ENCODE data around the gene HPDL.
A peak's percentile ranks its signal among the peaks of the same experiment; 100 is the strongest.

The HPDL gene

DNA sequence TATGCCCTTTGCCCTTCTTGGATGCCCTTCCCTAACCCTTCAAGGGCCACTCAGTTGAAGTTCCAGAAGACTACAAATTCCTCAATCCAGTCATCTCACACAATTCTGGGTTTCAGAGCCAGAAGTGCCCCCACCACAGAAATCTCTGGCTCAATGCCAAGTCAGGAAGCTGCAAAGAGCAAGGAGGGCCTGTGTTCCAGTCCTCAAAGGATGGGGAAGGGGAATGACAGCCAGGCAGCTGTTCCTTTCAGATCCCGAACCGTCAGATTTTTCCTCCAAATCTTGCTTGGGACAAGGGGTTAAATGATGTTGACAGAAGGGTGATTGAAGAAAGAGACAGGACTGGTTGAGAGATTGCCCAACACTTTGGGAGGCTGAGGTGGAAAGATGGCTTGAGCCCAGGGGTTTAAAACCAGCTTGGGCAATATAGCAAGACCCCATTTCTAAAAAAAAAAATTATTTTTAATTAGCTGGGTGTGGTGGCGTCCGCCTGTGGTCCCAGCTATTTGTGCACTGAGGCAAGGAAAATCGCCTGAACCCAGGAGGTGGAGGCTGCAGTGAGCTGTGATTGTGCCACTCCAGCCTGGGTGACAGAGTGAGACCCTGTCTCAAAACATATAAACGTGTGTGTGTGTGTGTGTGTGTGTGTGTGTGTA is 716 bp upstream of the HPDL start:
- DNase-seq: peak; percentile 1

DNA sequence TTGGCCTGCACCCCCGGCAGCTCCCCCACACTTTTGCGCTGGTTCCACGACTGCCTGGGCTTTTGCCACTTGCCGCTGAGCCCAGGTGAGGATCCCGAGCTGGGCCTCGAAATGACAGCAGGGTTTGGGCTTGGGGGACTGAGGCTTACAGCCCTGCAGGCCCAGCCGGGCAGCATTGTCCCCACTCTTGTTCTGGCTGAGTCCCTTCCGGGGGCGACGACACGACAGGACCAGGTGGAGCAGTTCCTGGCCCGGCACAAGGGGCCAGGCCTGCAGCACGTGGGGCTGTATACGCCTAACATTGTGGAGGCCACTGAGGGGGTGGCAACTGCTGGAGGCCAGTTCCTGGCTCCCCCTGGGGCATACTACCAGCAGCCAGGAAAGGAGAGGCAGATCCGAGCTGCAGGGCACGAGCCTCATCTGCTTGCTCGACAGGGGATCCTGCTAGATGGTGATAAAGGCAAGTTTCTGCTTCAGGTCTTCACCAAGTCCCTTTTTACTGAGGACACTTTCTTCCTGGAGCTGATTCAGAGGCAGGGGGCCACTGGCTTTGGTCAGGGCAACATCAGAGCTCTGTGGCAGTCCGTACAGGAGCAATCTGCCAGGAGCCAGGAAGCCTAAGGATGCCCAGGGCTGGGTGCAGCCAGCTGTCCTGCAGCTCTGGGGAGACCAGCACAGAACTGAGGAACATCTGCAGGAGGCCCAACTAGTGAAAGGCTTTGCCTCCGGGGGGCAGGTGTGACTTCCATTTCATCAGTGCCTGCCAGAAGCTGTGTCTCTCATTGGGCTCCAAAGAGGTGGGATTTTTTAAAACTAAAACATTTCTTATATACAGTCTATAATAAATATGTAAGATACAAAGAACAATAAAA is 1.2 kb downstream of the HPDL start:
- DNase-seq: peak; percentile 45

DNA sequence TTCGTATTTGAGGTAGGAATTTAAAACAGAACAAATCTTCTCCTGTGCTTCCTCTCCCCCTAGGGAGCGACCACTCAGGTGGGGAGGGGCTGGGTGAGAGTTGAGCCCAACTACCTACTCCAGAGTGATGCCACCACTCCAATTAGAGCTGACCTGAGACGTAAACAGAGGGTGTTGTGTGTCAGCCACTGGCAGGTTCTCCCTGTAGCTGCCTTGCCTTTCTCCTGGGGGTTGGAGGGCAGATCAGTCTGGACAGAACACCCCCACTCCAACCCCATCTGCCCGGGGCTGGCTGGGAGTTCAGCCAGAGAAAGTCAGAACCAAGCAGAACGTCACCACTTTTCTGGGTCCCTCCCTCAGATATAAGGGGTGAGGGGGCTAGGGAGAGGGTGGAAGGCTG is 2.0 kb downstream of the HPDL start:
- DNase-seq: peak; percentile 7

DNA sequence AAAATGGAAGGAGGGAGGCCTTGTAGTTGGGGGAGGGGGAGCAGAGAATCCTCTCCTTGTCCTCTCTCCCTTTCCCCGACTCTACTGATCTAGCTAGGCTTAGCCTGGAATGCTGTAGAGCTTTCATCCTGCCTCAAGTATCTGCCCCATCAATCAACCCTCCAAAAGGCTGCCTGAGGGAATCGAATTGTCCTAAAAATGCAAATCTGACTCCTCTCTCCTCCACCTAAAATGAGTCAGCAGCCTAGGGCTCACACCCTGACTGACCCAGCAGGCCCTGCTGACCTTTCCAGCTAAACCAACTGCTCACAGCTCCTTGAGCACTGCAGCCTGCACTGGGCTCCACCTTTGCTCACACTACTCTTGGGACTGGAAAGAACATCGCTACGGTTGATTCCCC is 2.8 kb downstream of the HPDL start:
- no peak for DNase-seq

DNA sequence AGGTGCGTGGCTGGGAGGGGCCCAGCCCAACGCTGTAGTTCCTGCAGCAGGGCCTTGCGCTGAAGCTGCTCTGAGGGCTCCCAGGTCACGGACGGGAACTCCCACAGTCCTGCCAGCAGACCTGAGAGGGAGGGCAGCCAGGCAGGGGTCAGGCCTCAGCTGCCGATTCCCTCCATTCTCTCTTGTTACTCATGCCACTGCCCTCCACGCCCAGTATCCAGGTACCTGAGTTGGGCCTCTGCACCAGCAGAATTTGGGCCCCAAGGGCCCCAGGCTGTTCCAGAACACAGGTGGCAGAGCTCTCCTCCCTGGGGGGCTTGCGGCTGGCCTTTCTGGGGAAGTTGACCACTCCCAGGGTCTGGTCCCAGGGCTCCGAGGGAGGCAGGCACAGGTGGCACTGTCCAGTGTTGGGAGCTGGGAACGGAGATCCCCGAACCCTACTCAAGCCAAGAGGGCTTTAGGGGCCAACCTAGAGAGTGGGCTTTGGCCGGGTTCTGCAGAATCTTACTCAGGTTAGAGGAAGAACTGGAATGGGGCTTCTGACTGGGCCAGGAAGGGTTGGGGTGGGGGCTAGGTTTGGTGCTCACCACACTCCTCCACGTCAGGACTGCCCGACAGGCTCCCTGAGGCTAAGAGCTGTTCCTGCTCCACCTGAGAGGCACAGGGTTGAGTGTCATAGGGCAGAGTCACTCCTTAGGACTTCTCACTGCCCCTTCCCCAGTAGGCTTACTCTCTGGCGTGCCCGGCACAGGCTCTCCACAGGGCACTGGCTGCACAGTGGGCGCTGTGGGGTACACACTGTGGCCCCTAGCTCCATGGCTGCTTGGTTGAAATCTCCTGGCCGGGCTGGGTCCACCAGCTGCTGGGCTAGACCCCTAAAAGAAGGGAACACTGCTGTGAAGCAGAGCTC is 5.0 kb downstream of the HPDL start:
- no peak for DNase-seq

DNA sequence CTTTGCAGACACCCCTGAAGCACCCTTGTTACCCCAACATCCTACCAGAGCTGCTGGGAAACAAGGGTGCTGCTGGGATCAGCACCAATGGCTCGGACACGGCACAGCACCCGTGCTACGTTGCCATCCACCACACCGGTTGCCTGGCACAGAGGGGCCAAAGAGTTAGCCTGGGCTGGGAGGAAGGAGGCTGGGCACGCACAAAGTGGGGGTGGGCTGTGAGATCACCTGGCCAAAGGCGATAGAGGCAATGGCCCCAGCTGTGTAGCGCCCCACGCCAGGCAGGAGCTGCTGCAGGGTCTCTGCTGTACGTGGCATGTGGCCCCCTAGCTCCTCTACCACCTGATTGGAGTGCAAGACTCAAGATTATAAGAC is 5.6 kb downstream of the HPDL start:
- DNase-seq: no peak

DNA sequence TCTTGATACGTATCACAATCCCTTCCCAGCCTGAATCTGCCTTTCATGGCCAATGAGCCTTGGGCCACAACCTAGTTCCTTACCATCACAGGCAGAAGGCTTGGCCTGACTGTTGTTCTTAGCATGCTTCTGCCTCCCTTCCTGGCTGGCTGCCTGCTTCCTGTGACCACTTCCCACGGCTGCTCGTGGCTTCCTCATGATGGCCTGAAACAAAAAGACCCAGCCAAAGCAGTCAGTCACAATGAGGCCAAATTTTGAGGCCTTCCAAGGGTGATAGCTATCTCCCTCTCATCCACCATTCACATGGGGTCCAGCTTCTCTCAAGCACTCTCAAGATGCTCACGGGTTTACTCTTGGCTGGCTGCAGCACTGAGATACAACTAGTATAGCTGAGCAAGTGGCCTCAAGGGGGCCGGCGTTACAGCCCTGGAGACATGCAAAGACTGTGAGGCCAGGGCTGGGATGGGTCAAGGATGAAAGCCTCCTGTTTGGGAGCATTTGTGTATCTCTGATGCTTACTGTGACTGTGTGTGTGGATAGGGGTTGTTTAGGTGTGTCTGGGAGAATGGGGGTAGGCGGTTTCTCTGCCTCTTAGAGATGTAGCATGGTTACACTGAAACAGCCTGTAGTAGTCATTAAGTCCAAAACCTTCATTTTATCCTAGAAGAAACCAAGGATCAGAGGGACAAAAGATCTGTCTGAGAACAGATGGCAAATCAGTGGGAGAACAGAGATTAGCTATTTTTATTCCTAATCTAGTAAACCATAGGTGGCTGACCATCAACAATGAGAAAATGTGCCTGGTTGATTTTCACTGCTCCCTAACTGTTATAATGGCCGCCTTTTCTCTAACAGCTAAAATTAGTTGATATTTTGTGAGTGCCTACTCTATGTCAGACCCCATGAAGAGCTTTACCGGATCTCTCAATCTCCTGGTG is 7.9 kb downstream of the HPDL start:
- no peak for DNase-seq

DNA sequence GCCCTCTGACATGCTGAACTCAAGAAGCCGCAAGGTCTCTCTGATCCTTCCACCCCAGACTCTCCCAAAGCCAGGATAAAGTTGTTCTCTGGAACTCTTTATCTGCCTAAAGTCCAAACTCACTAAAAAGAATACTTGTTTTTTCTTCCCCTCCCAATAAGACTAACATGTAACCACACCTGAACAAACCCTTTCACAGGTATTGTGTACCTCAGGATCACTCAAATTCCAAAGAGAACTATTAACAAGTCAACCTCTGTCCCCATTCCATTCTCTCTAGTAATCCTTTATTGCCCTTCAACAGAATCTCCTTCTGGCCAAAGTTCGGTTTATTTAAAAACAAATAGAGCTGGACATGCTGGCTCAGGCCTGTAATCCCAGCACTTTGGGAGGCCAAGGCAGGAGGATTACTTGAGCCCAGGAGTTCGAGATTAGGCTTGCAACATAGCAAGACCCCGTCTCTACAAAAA is 9.2 kb downstream of the HPDL start:
- DNase-seq: no peak

DNA sequence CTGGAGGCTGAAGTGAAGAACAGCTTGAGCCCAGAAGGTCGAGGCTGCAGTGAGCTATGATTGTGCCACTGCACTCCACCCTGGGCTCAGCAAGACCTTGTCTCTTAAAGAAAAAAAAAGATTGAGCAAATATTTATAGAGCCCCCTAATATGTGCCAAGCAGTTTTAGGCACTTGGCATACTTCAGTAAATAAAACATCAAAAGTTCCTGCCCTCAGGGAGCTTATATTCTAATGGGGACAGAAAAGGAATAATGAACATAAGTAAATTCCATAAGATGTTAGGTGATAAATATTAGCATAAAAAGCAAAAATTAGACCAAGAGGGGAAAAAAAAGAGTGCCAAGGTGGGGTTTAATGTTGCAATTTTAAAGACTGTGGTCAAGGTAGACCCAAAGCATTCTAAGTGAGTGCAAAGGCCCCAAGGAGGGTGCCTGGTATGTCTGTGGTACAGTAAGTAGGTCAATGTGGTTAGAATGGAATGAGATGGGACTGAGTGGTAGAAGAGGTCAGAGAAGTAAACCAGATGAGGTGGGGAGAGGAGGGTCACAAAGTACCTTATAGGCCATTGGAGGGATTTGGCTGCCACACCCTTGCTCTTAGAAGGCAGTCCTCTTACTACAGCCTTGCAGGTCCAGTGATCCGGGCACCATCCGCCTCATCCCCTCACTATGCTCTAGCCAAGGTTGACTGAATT is 11.1 kb downstream of the HPDL start:
- DNase-seq: no peak

DNA sequence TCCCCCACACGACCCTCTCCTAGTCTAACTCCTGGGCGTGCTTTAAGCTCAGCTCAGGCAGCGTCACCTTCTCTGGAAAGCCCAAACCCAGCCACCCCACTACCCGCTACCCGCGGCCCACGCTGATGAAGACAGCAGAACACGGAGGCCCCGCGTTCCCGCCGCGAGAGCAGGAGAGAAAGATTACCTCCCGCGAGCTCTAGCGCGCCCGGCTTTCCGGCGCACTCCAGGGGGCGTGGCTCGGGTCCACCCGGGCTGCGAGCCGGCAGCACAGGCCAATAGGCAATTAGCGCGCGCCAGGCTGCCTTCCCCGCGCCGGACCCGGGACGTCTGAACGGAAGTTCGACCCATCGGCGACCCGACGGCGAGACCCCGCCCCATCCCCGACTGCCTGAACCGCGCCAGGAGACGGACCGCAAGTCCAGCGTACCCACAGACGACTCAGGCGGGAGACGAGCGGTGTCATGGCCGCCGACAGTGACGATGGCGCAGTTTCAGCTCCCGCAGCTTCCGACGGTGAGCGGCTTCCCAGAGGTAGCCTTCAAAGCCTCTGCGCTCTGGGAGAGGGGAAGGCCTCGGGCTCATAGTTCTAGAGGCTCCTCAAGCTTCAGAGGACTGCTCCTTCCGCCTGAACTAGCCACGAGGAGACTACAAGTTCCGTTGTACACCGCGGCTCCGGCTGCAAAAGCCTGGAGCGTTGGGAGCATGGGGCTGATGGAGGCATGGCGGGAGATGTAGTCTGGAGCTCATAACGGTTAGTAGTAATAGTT is 13.3 kb downstream of the HPDL start, which contains the start of the genes MUTYH and TOE1:
Gene MUTYH, minus strand, starts transcription at position 652 of the 770 bp plus-strand sequence. CDS start 5,935 bp downstream, outside the sequence.
Gene TOE1, plus strand, starts transcription at position 382 of the 770 bp plus-strand sequence. Its CDS starts 83 bp downstream, at position 465.
- peak; percentile 87 for DNase-seq

DNA sequence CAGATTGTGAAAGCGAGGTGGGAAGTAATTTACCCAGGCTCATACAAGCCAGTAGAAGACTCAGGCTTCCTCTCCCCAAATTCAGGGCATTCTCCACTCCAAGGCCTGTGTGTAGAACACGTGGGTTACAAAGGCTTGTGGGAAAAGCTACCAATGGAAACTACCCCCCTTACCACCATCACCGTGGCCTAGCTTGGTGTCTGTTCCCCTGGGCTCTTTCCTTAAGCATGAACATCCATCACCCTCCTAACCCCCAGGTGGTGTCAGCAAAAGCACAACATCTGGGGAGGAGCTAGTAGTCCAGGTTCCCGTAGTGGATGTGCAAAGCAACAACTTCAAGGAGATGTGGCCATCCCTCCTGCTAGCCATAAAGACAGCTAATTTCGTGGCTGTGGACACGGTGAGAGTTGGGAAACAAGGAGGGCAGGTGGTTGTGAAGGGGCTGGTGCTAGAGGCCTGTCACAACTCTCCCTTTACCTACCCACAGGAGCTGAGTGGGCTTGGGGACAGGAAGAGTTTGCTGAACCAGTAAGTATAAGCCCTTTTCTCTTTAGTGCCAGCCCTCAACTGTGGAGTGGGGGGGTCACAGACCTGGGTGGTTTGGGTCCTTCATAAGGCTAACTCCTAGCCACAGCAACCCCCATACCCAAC is 14.2 kb downstream of the HPDL start:
- DNase-seq: no peak

DNA sequence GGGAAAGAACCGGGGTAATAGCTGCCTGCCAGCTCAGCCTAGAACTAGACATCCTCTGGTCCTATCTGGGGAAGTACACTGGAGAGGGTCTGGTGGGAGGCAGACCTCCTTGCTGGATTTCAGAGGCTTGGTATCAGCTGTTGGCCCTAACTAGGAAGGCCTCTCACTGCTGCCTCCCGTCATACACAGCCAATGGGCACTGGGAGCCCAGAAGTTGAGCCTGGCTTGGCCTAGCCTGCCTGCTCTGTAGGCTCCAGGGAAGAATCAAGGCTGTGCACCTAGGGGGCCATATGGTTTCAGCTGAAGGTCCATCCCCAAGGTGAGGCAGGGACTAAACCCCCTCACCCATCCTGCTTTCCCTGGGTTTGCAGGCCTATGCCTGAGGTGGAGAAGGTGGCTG is 17.8 kb downstream of the HPDL start:
- no peak for DNase-seq

DNA sequence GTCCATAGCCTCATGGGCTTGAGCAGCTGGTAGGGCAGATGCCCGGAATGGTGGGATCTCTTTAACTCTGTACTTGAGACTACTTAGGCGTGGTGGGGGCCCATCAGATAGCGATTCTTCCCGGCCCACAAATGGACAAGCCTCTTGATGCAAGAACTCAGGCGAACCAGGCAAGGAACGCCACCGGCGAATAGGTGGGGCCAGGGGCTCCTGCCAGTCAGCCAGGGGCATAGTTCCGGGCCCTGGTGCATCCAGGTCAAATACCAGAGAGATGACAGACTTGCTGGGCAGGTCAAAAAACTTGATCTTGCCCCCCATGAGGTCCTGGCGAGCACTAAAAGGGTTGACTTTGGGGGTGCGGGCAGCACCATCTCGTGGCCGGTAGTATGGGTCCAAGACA is 18.3 kb downstream of the HPDL start:
- DNase-seq: no peak

DNA sequence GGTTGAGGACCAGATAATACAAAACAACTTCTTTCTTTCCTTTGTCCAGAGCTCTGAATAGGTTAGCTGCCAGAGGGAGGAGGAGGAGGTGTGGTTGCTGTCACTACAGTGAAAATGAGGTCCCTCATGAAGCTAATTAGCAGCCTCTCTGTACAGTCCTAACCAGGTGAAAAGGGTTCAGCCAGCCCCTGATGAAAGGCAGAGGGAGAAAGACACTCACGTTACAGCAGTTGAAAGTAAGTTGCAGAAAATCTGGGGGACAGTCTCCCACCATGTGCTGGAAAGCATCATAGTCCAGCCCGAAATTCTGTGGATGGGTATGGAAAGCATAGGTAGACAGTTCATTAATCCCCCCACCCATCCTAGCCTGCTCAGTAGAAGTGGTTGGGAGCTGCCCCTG is 19.8 kb downstream of the HPDL start:
- no peak for DNase-seq

DNA sequence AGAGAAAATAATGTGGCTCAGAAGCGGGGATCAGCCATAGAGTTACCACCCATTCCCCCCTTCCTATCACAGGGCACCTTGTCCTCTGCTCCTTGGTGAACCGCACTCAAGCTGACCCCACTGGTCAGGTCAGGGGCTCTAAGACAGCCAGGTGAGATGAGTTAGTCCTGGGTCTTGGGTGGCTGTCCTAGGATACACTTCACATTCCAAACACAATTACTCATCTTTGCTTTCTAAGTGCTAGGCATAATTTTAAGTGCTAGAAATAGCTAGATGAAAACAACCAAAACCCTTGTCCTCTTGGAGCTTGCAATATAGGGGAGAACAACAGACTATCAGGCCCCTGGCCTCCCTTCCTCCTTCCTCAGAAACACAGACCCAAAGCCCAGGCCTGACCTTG is 21.3 kb downstream of the HPDL start:
- DNase-seq: no peak

DNA sequence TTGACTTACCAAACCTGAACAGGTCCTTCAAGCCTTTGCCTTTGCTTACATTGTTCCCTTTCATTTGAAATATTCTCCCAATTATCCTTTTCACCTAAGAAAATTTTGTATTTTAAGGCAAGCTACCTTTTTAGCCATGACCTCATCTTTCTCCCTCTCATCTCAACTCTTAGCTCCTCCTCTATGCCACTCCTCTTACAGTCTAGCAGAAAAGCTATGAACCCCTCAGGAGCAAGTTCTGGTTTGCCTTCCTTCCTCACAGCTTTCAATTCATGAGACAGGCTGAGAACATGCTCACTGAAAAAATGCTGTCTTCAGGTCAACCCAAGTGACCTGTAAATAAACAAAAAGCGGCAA is 21.9 kb downstream of the HPDL start:
- DNase-seq: no peak

DNA sequence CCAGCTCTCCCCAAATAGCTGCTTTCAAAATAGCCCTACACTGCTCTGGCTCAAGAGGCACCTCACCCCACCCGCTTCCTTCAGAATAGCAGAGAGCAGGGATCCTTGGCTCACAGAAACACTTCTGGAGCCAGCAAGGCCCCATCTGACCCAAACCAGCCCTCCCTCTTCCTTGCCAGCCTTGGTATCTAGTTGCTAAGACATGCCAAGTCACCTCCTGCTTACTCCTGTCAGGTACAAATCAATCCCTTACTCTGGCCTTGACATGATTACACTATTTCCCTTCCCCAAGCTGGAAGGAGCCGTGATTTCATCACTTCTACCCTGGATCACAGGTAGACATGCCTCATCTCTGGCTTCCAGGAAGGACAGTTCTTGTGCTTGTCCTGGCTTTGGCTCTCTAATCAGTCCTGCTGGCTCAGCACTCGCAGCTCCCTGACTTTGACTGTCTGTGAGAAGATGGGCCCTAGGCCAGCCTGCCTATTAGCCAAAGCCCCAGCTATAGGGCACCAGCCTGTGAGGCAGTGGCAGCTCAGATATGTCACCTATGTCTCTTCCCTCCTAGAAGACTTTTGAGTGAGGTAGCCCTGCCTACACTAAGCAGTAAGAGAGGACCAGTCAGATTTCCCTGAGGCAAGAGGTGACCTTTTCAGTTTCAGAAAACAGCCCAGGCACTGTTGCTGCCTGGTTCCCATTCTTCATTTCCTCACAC is 22.4 kb downstream of the HPDL start:
- DNase-seq: no peak

DNA sequence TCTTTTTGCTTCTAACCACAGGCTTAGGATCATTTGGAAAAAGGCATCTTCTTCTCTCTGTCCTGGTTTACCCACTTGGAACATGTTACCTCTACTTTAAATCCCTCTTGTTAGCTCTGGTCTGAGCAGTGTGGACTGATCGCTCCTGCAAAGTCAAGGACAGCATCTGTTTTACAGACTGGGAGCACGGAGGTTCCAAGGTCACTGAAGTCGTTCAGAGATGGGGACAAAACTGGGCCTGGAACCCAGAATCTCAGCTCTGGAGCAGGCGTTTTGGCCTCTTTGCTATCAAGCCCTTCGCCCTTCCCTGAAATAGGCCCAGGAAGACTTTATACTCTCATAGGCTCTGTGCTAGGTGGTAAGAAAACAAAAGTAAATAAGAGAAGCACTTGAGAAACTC is 24.8 kb downstream of the HPDL start:
- no peak for DNase-seq

DNA sequence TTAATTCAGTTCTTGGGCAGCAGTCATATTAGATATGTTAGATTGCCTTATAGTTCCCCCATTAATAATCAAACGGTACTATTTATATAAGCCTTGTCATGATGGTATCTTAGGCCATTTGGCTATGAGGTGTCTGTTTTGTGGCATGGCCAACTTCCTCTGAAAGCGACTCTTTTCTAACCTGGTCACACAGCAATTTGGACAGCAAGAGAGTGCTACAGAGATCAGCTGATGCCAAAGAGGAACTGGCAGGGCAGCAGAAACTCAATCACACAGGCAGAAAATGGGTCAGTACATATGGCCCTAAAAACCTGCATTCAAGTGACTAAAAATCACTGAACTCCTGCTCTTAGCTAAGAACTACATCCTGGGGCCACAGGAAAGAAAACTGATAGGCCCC is 27.0 kb downstream of the HPDL start:
- DNase-seq: no peak

Data from NCI-H146 (cell line).